Mesenchymal stem cell (in vitro differentiated cells and primary cell): ENCODE data around the gene HEXA.
A peak's percentile ranks its signal among the peaks of the same experiment; 100 is the strongest.

Source experiments
- DNase-seq: peaks from one replicate; pipeline ENCODE4 v3.0.0-alpha.2; 2013
- H2AFZ ChIP-seq: one replicate; pipeline ENCODE4 v1.6.1; 2013; ENCODE audit warnings: low read depth, mild to moderate bottlenecking, control low read depth, inconsistent platforms, low read length, moderate library complexity
- H2AK5ac ChIP-seq: 2 replicates; pipeline ENCODE4 v1.6.1; 2013; ENCODE audit warnings: low read length, moderate library complexity, mild to moderate bottlenecking, inconsistent platforms; ENCODE audit not compliant: severe bottlenecking
- H2BK120ac ChIP-seq: one replicate; pipeline ENCODE4 v1.6.1; 2013; ENCODE audit warnings: low read depth, mild to moderate bottlenecking, inconsistent platforms, low read length, moderate library complexity
- H2BK12ac ChIP-seq, 2 experiments: one replicate each; pipeline ENCODE4 v1.6.1; 2013; ENCODE audit warnings: inconsistent platforms in 2 of 2, low read length in 2 of 2, mild to moderate bottlenecking in 2 of 2, moderate library complexity in 2 of 2, control low read depth in 1 of 2
- H2BK15ac ChIP-seq: one replicate; pipeline ENCODE4 v1.6.1; 2013; ENCODE audit warnings: mild to moderate bottlenecking, low read depth, inconsistent platforms; ENCODE audit not compliant: poor library complexity, severe bottlenecking
- H2BK5ac ChIP-seq: 2 replicates; pipeline ENCODE4 v1.6.1; 2013; ENCODE audit warnings: low read depth, mild to moderate bottlenecking, low read length, control low read depth, inconsistent platforms; ENCODE audit not compliant: poor library complexity, severe bottlenecking
- H3K14ac ChIP-seq, 2 experiments: one replicate each; pipeline ENCODE4 v1.6.1; 2013; ENCODE audit warnings: inconsistent platforms in 2 of 2, low read length in 2 of 2, control low read depth in 1 of 2, mild to moderate bottlenecking in 1 of 2, moderate library complexity in 1 of 2
- H3K18ac ChIP-seq, 2 experiments: one replicate each; pipeline ENCODE4 v1.6.1; 2013; ENCODE audit warnings: inconsistent platforms in 2 of 2, low read length in 2 of 2, control low read depth in 1 of 2, low read depth in 1 of 2, mild to moderate bottlenecking in 1 of 2
- H3K23ac ChIP-seq, 2 experiments: one replicate each; pipeline ENCODE4 v1.6.1; 2013; ENCODE audit warnings: inconsistent platforms in 2 of 2, low read length in 2 of 2, mild to moderate bottlenecking in 2 of 2, moderate library complexity in 2 of 2, control low read depth in 1 of 2
- H3K27ac ChIP-seq: 2 replicates; pipeline ENCODE4 v1.5.1; 2013; ENCODE audit warnings: mild to moderate bottlenecking, moderate library complexity, low read length, control low read depth, inconsistent platforms; ENCODE audit not compliant: poor library complexity, severe bottlenecking
- H3K27me3 ChIP-seq, 2 experiments: 2 replicates each; pipeline versions ENCODE4 v1.6.1 to v1.7.0; 2013; ENCODE audit warnings: low read length in 2 of 2, mild to moderate bottlenecking in 2 of 2, moderate library complexity in 2 of 2, control low read depth in 1 of 2, inconsistent platforms in 1 of 2; ENCODE audit not compliant: control insufficient read depth in 1 of 2, insufficient read depth in 1 of 2
- H3K36me3 ChIP-seq, 2 experiments: 2 replicates each; pipeline versions ENCODE4 v1.6.1 to v1.7.0; 2013; ENCODE audit warnings: low read length in 2 of 2, control low read depth in 1 of 2, inconsistent platforms in 1 of 2, low read depth in 1 of 2, mild to moderate bottlenecking in 1 of 2; ENCODE audit not compliant: insufficient read depth in 2 of 2, control insufficient read depth in 1 of 2
- H3K4ac ChIP-seq, 2 experiments: one replicate each; pipeline ENCODE4 v1.6.1; 2013; ENCODE audit warnings: inconsistent platforms in 2 of 2, low read length in 2 of 2, mild to moderate bottlenecking in 2 of 2, moderate library complexity in 2 of 2, control low read depth in 1 of 2, low read depth in 1 of 2
- H3K4me1 ChIP-seq: 2 replicates; pipeline ENCODE4 v1.6.1; 2013; ENCODE audit warnings: low read depth, low read length, control low read depth; ENCODE audit not compliant: control insufficient read depth, insufficient read depth
- H3K4me2 ChIP-seq: 2 replicates; pipeline ENCODE4 v1.6.1; 2013; ENCODE audit warnings: low read length, mild to moderate bottlenecking, inconsistent platforms; ENCODE audit not compliant: poor library complexity, severe bottlenecking
- H3K4me3 ChIP-seq, 2 experiments: 2 replicates each; pipeline versions ENCODE4 v1.5.1 to v1.7.0; 2013; ENCODE audit warnings: low read length in 2 of 2, mild to moderate bottlenecking in 2 of 2, control low read depth in 1 of 2, low read depth in 1 of 2; ENCODE audit not compliant: insufficient read depth in 1 of 2
- H3K79me1 ChIP-seq: replicated peaks from 2 replicates; pipeline ENCODE4 v1.6.1; 2013; ENCODE audit warnings: mild to moderate bottlenecking, control low read depth, low read length, inconsistent platforms; ENCODE audit not compliant: poor library complexity, severe bottlenecking
- H3K9ac ChIP-seq: 2 replicates; pipeline ENCODE4 v1.7.0; 2013; ENCODE audit warnings: mild to moderate bottlenecking, low read length, moderate library complexity
- H3K9me3 ChIP-seq: 2 replicates; pipeline ENCODE4 v1.7.0; 2013; ENCODE audit warnings: mild to moderate bottlenecking, low read length; ENCODE audit not compliant: control insufficient read depth
- H4K8ac ChIP-seq: one replicate; pipeline ENCODE4 v1.6.1; 2013; ENCODE audit warnings: inconsistent platforms, mild to moderate bottlenecking, low read length, moderate library complexity
- H4K91ac ChIP-seq: one replicate; pipeline ENCODE4 v1.6.1; 2013; ENCODE audit warnings: mild to moderate bottlenecking, low read length, inconsistent platforms
- WGBS: methylation state at CpG from one replicate; pipeline ENCODE4 v1.1.7; 2013; ENCODE audit warnings: mixed read lengths; 5-methylcytosine and 5-hydroxymethylcytosine counted together

Gene HEXA

DNA sequence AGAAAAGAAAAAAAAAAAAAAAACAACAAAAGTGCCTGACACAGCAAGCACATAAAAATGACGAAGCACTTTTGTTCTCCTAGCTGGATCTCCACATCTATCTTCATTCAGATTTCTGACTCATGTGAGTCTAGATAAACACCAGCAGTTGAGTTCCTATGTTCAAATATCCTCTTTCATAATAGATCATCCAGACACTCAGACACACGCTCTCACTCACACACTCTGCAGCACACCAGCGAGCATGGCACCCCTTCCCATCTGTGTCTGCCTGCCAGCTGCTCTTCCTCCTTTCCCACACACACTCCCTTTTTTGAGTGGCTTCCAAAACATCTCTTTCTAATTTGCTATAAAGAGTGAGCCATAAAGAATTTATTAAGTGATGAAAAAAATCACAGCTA is 36.0 kb downstream of the HEXA start:
- no peak overlapping the region for H3K4me3 ChIP-seq
- no peaks in the 10 kb centered on the region for H3K27me3 ChIP-seq
- H4K91ac ChIP-seq = no peak overlapping the region
- H2BK12ac ChIP-seq = no peak overlapping the region
- H3K27ac ChIP-seq = peak overlapping the region; percentile 52
- peaks cover 3% of the 10 kb centered on the region for H3K79me1 ChIP-seq
- DNase-seq = peak; percentile 94
- H2AFZ ChIP-seq = no peak overlapping the region
- no peak overlapping the region for H3K14ac ChIP-seq
- peaks cover 3% of the 10 kb centered on the region for H3K4me1 ChIP-seq
- H3K18ac ChIP-seq = no peak overlapping the region
- H2BK15ac ChIP-seq = no peak overlapping the region
- H2BK5ac ChIP-seq = no peak overlapping the region
- peaks cover 24 to 43% of the 10 kb centered on the region in 2 experiments for H3K36me3 ChIP-seq
- WGBS = 9% methylated on average over 3 of the region's 3 CpGs
- no peak overlapping the region for H3K4ac ChIP-seq
- H3K9ac ChIP-seq = peak overlapping the region; percentile 82
- no peak overlapping the region for H4K8ac ChIP-seq
- H3K9me3 ChIP-seq = no peaks in the 10 kb centered on the region
- no peak overlapping the region for H3K23ac ChIP-seq
- no peak overlapping the region for H3K4me2 ChIP-seq
- H2BK120ac ChIP-seq = no peak overlapping the region
- H2AK5ac ChIP-seq = no peak overlapping the region

- 92% methylated on average over 9 of the region's 9 CpGs for WGBS
- Histone ChIP-seq H3K4me2 (no peak overlapping the region), H3K9me3 (no peaks in the 10 kb centered on the region), H3K79me1 (peaks cover 2% of the 10 kb centered on the region), H2AFZ (no peak overlapping the region), H3K9ac (peak overlapping the region; percentile 68), H3K18ac (peak overlapping the region in 1 of 2 experiments; percentile 4), H3K4me3 (peak overlapping the region in 1 of 2 experiments; percentile 32), H2AK5ac (peak overlapping the region; percentile 52), H4K91ac (peak overlapping the region; percentile 67), H2BK5ac (no peak overlapping the region), H3K27me3 (no peaks in the 10 kb centered on the region), H3K36me3 (peaks cover 15 to 33% of the 10 kb centered on the region in 2 experiments), H2BK12ac (no peak overlapping the region), H4K8ac (no peak overlapping the region), H3K14ac (no peak overlapping the region), H2BK15ac (peak overlapping the region; percentile 67), H2BK120ac (no peak overlapping the region), H3K23ac (no peak overlapping the region), H3K27ac (no peak overlapping the region), H3K4ac (no peak overlapping the region), H3K4me1 (peaks cover 3% of the 10 kb centered on the region)
- DNase-seq = peak; percentile 50
Measured at GRCh38 chr15:72338617-72339321, 37.0 kb downstream of the HEXA start.

DNA sequence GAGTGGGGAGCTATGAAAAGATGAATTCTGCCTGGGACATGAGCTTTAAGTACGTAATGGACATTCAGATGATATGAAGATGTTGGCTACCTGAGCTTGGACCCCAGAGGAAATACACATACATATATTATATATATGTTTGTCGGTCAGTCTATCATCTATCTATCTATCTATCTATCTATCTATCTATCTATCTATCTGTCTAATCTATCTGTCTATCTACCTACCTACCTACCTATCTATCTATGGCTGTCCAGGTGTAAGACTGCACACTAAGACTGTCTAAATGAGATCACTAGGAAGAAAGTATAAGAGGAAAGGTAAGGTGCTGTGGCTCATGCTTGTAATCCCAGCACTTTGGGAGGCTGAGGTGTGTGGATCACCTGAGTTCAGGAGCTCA is 37.7 kb downstream of the HEXA start:
- no peak overlapping the region for H3K4me2 ChIP-seq
- H2BK12ac ChIP-seq = no peak overlapping the region
- no peak overlapping the region for H2BK5ac ChIP-seq
- no peak overlapping the region for H3K18ac ChIP-seq
- H3K27me3 ChIP-seq = no peaks in the 10 kb centered on the region
- WGBS = 100% methylated on average over 1 of the region's 2 CpGs
- no peak overlapping the region for H4K8ac ChIP-seq
- H3K27ac ChIP-seq = no peak overlapping the region
- H3K4me3 ChIP-seq = no peak overlapping the region
- H4K91ac ChIP-seq = no peak overlapping the region
- no peak overlapping the region for H2BK15ac ChIP-seq
- no peaks in the 10 kb centered on the region for H3K9me3 ChIP-seq
- H3K4me1 ChIP-seq = peaks cover 3% of the 10 kb centered on the region
- no peak overlapping the region for H2BK120ac ChIP-seq
- H3K9ac ChIP-seq = peak overlapping the region; percentile 29
- DNase-seq = no peak
- H3K36me3 ChIP-seq = peaks cover 11 to 27% of the 10 kb centered on the region in 2 experiments
- no peak overlapping the region for H2AFZ ChIP-seq
- H3K23ac ChIP-seq = no peak overlapping the region
- H3K4ac ChIP-seq = no peak overlapping the region
- no peak overlapping the region for H3K14ac ChIP-seq
- peaks cover 2% of the 10 kb centered on the region for H3K79me1 ChIP-seq
- no peak overlapping the region for H2AK5ac ChIP-seq

GRCh38 chr15:72334842-72335241 is 41.0 kb downstream of the HEXA start:
- H3K27ac ChIP-seq = no peak overlapping the region
- no peak overlapping the region for H3K9ac ChIP-seq
- no peak for DNase-seq
- no peak overlapping the region for H3K4me3 ChIP-seq
- H3K36me3 ChIP-seq = peaks cover 0 to 14% of the 10 kb centered on the region in 2 experiments
- no peaks in the 10 kb centered on the region for H3K9me3 ChIP-seq
- 71% methylated on average over 1 of the region's 2 CpGs for whole genome bisulfite sequencing
- H3K23ac ChIP-seq = no peak overlapping the region
- no peak overlapping the region for H2AK5ac ChIP-seq
- H3K4me1 ChIP-seq = peaks cover 2% of the 10 kb centered on the region
- no peak overlapping the region for H4K91ac ChIP-seq
- no peak overlapping the region for H2BK12ac ChIP-seq
- H4K8ac ChIP-seq = no peak overlapping the region
- H2BK120ac ChIP-seq = no peak overlapping the region
- no peaks in the 10 kb centered on the region for H3K27me3 ChIP-seq
- no peak overlapping the region for H2AFZ ChIP-seq
- no peak overlapping the region for H3K4me2 ChIP-seq
- H3K79me1 ChIP-seq = no peaks in the 10 kb centered on the region
- no peak overlapping the region for H2BK15ac ChIP-seq
- no peak overlapping the region for H3K18ac ChIP-seq
- H2BK5ac ChIP-seq = no peak overlapping the region
- no peak overlapping the region for H3K14ac ChIP-seq
- H3K4ac ChIP-seq = no peak overlapping the region
